Medulla oblongata (tissue), 1 donor: ENCODE measurements around the gene GNA15.
"Not testable (repeated sequence)": the region's sequence is repeated elsewhere in the genome, so short reads cannot be mapped to it uniquely, and the experiment has no call there.

Source experiments
- DNase-seq: peaks from one replicate; pipeline ENCODE4 v3.0.0-alpha.2; 2015; ENCODE audit errors: extremely low spot score

Gene GNA15

GRCh38 chr19:3135961-3136683 is at the start of gene GNA15:
GNA15 (plus strand) TSS chr19:3136033; CDS start chr19:3136451, 418 bp downstream.
- DNase-seq, result peak; percentile 30

GRCh38 chr19:3087769-3088168 is 48.1 kb upstream of the GNA15 start:
- DNase-seq, result no peak

GRCh38 chr19:3089299-3089855 is 46.5 kb upstream of the GNA15 start:
- not testable (repeated sequence) for DNase-seq

GRCh38 chr19:3094601-3095440 is 41.0 kb upstream of the GNA15 start:
- DNase-seq, result no peak

- no peak for DNase-seq
Observed at GRCh38 chr19:3095441-3096191, 40.2 kb upstream of the GNA15 start.

- no peak for DNase-seq
Observed at GRCh38 chr19:3096267-3096901, 39.4 kb upstream of the GNA15 start.

GRCh38 chr19:3096902-3097326 is 38.9 kb upstream of the GNA15 start:
- DNase-seq, result no peak

- DNase-seq, result no peak
Observed at GRCh38 chr19:3097442-3097871, 38.4 kb upstream of the GNA15 start.

GRCh38 chr19:3098141-3098514 is 37.7 kb upstream of the GNA15 start:
- DNase-seq, result no peak

- DNase-seq, result no peak
Observed at GRCh38 chr19:3098515-3099346, 37.1 kb upstream of the GNA15 start.

GRCh38 chr19:3099347-3100145 is 36.3 kb upstream of the GNA15 start:
- DNase-seq, result no peak

- DNase-seq, result no peak
Observed at GRCh38 chr19:3100331-3100730, 35.5 kb upstream of the GNA15 start.

- DNase-seq, result no peak
Observed at GRCh38 chr19:3100747-3101730, 34.8 kb upstream of the GNA15 start.

GRCh38 chr19:3102239-3103140 is 33.3 kb upstream of the GNA15 start:
- no peak for DNase-seq

- DNase-seq, result no peak
Observed at GRCh38 chr19:3104708-3104983, 31.2 kb upstream of the GNA15 start.

- no peak for DNase-seq
Observed at GRCh38 chr19:3105641-3106508, 30.0 kb upstream of the GNA15 start.
